GM12891 (cell line): Measurements from ENCODE around the gene DOCK4.

Experiments
- DNase-seq: peaks from one replicate; pipeline ENCODE4 v3.0.0; 2011; ENCODE audit warnings: low spot score; ENCODE audit not compliant: insufficient read length
- FAIRE-seq: peaks from 2 replicates; lab custom pipeline; 2011; peaks lifted over from hg19 to GRCh38; lab: Jason Lieb, UNC
- PAX5 ChIP-seq: IDR thresholded peaks from 2 replicates; pipeline ENCODE4 v1.6.1; 2011; ENCODE audit warnings: low read length, moderate library complexity, mild to moderate bottlenecking; ENCODE audit not compliant: insufficient read depth, severe bottlenecking
- POLR2A ChIP-seq: IDR thresholded peaks from 2 replicates; pipeline ENCODE4 v1.6.1; 2011; ENCODE audit warnings: low read depth, low read length, control low read depth
- POLR2AphosphoS5 ChIP-seq: IDR thresholded peaks from 2 replicates; pipeline ENCODE4 v1.6.1; 2011; ENCODE audit warnings: low read depth, low read length, control low read depth
- POU2F2 ChIP-seq: IDR thresholded peaks from 2 replicates; pipeline ENCODE4 v1.6.1; 2011; ENCODE audit warnings: low read depth, mild to moderate bottlenecking, control low read depth, low read length, moderate library complexity
- SPI1 ChIP-seq: IDR thresholded peaks from 2 replicates; pipeline ENCODE4 v1.6.1; 2011; ENCODE audit warnings: low read depth, low read length, control low read depth
- TAF1 ChIP-seq: IDR thresholded peaks from 2 replicates; pipeline ENCODE4 v1.6.1; 2011; ENCODE audit warnings: low read depth, low read length, control low read depth

Gene DOCK4

GRCh38 chr7:111872450-111873325 lies 333.5 kb downstream of the DOCK4 start:
- FAIRE-seq (no peak), DNase-seq (no peak)
- no peak for TF ChIP-seq POLR2AphosphoS5
- TF ChIP-seq PAX5 = no peak
- TF ChIP-seq TAF1 = no peak
- TF ChIP-seq POLR2A = no peak
- TF ChIP-seq SPI1 = no peak
- no peak for TF ChIP-seq POU2F2

- TF ChIP-seq TAF1 (no peak), PAX5 (no peak), POU2F2 (no peak), POLR2AphosphoS5 (no peak), POLR2A (no peak), SPI1 (no peak)
- DNase-seq (no peak), FAIRE-seq (no peak)
Observed at GRCh38 chr7:111871283-111871682, 334.9 kb downstream of the DOCK4 start.

- no peak for FAIRE-seq
- no peak for TF ChIP-seq POLR2AphosphoS5
- no peak for TF ChIP-seq POLR2A
- TF ChIP-seq PAX5 = no peak
- TF ChIP-seq SPI1 = no peak
- TF ChIP-seq POU2F2 = no peak
- TF ChIP-seq TAF1 = no peak
- no peak for DNase-seq
Observed at GRCh38 chr7:111869280-111869679, 336.9 kb downstream of the DOCK4 start.

GRCh38 chr7:111867348-111867931 lies 338.8 kb downstream of the DOCK4 start:
- FAIRE-seq (no peak), DNase-seq (no peak)
- no peak for TF ChIP-seq POLR2A
- no peak for TF ChIP-seq POLR2AphosphoS5
- no peak for TF ChIP-seq TAF1
- no peak for TF ChIP-seq POU2F2
- TF ChIP-seq PAX5 = no peak
- no peak for TF ChIP-seq SPI1

- peak; percentile 28 for FAIRE-seq
- DNase-seq = no peak
- no peak for TF ChIP-seq PAX5
- no peak for TF ChIP-seq POLR2AphosphoS5
- TF ChIP-seq SPI1 = no peak
- TF ChIP-seq TAF1 = no peak
- no peak for TF ChIP-seq POLR2A
- TF ChIP-seq POU2F2 = no peak
Observed at GRCh38 chr7:111866787-111867186, 339.4 kb downstream of the DOCK4 start.

GRCh38 chr7:111865430-111865829 lies 340.8 kb downstream of the DOCK4 start:
- no peak for TF ChIP-seq POLR2AphosphoS5
- FAIRE-seq = no peak
- DNase-seq = no peak

- FAIRE-seq (no peak), DNase-seq (no peak)
- TF ChIP-seq PAX5 (no peak), POU2F2 (no peak), SPI1 (no peak), POLR2A (no peak), TAF1 (no peak), POLR2AphosphoS5 (no peak)
Observed at GRCh38 chr7:111864291-111864976, 341.8 kb downstream of the DOCK4 start.

GRCh38 chr7:111863269-111863668 lies 342.9 kb downstream of the DOCK4 start:
- no peak for DNase-seq
- no peak for TF ChIP-seq POLR2AphosphoS5
- no peak for TF ChIP-seq TAF1
- no peak for TF ChIP-seq POLR2A
- no peak for TF ChIP-seq POU2F2
- TF ChIP-seq SPI1 = no peak
- no peak for TF ChIP-seq PAX5
- no peak for FAIRE-seq

GRCh38 chr7:111860248-111860647 lies 346.0 kb downstream of the DOCK4 start:
- no peak for FAIRE-seq

More at GRCh38 chr7:111860248-111860647, 346.0 kb downstream of the DOCK4 start:
- DNase-seq = no peak
- TF ChIP-seq TAF1 (no peak), POLR2A (no peak), POU2F2 (no peak), POLR2AphosphoS5 (no peak), SPI1 (no peak), PAX5 (no peak)
